H1 (cell line): ENCODE data around the gene BAAT. TPM values are rescaled to one million over a fixed set of nuclear protein-coding genes. Genes with fewer than 3 reads are reported as not detected.

Experiments used
- CREB1 ChIP-seq: IDR thresholded peaks from 2 replicates; pipeline ENCODE4 v1.6.1; 2012; ENCODE audit warnings: inconsistent platforms
- GABPA ChIP-seq: IDR thresholded peaks from 2 replicates; pipeline ENCODE4 v1.6.1; 2011; ENCODE audit warnings: mild to moderate bottlenecking, low read length, moderate library complexity, borderline replicate concordance; ENCODE audit not compliant: insufficient read depth
- HDAC6 ChIP-seq: IDR thresholded peaks from one replicate; pipeline ENCODE4 v1.7.1; 2012; ENCODE audit warnings: low read depth, mild to moderate bottlenecking, inconsistent platforms, low read length, moderate library complexity
- SIX5 ChIP-seq: IDR thresholded peaks from 2 replicates; pipeline ENCODE4 v1.6.1; 2011; ENCODE audit warnings: mild to moderate bottlenecking, low read depth, low read length
- polyA plus RNA-seq, 7 experiments: library from polyadenylated mRNA; depleted of rRNA in 3 of 7; stranded (reverse) in 5 of 7; unstranded in 2 of 7; fragments of >200 nt in 5 of 7; fragments of 200-250 nt in 2 of 7; gene quantifications; 1 replicate in 5 of 7; 2 replicates in 1 of 7; 4 replicates in 1 of 7; pipeline versions ENCODE4 v1.2.1 to v1.2.3, GENCODE V29; 2011 to 2013; ENCODE audit warnings: missing spikeins in 2 of 7, mixed read lengths in 2 of 7
- total RNA-seq: library from RNA; stranded (reverse); fragmentation: NEBNext Ultra II Directional; extraction: Animal tissue kit (Norgen Biotek cat#: 25700); gene quantifications from 2 replicates; pipeline ENCODE4 v1.2.1, GENCODE V29; 2021

BAAT gene
- total and polyA plus RNA-seq, 2 of the 8 experiments (the other 6 are each of a cell fraction or from before 2014, with no cell fraction given): 0.09 to 0.17 TPM

DNA sequence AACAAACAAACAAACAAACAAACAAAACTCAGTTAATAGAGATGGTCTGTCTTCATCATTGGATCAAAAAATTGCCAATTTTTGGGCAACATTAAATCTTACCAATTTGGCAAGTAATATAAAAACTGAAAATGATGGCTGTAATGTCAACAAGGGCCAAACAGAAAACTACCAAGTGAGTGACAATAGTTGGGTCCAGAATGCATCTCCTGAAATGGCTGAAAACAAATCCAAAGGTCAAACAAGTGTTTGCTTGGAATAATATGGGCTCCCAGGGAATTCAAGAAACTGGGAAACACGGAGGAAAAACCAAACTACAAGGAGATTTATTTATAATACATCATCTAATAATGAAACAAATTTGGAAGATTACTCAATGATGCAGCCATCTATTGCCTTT, 25.1 kb downstream of the BAAT start (continued):
- no peak for TF ChIP-seq GABPA
- no peak for TF ChIP-seq HDAC6
- TF ChIP-seq SIX5: no peak
- no peak for TF ChIP-seq CREB1
